ENCODE results near the gene HAAO. TPM values are rescaled to one million over a fixed set of nuclear protein-coding genes. Genes with fewer than 3 reads are reported as not detected.

Gene HAAO
- total and polyA plus RNA-seq, 2 experiments from 2014 or later, result 0.36 TPM; not detected in 1

- Histone ChIP-seq H3K36me3 (ENCODE audit: low read depth) (no peaks in the 10 kb centered on the region), H3K9ac (peak overlapping the region; percentile 69), H3K4me1 (ENCODE audit: insufficient read depth) (peaks cover 13% of the 10 kb centered on the region), H3K9me3 (ENCODE audit: low read depth) (no peaks in the 10 kb centered on the region), H3F3A (ENCODE audit: insufficient read depth) (peaks cover 17% of the 10 kb centered on the region), H3K27me3 (replicated peaks; ENCODE audit: insufficient read depth) (no peaks in the 10 kb centered on the region), H3K4me3 (peak overlapping the region; percentile 38), H2AFZ (peak overlapping the region; percentile 61), H3K4me2 (ENCODE audit: unreplicated experiment) (peak overlapping the region; percentile 75), H4K20me1 (ENCODE audit: insufficient read depth) (no peaks in the 10 kb centered on the region), H3K9me2 (ENCODE audit: insufficient read depth) (no peaks in the 10 kb centered on the region), H3K27ac (peak overlapping the region; percentile 73), H3K79me2 (ENCODE audit: insufficient read depth) (no peaks in the 10 kb centered on the region)
- in situ Hi-C loops (cut with MboI), result no loop called here
- DNase-seq, result peak; percentile 97
- TF ChIP-seq EZH2 (IDR thresholded peaks at IDR 0.05; ENCODE audit: insufficient read depth, poor library complexity, severe bottlenecking) (no peak), EZH2phosphoT487 (IDR thresholded peaks at IDR 0.05; ENCODE audit: insufficient read depth, low read depth) (no peak)
- WGBS, 2 experiments (ENCODE audit: low coverage in 1 of 2, low lambda C conversion rate in 2 of 2, missing lambda C conversion rate in 2 of 2), result 23 to 26% methylated on average over 7 of the region's 7 CpGs
These were observed 69.8 kb downstream of the HAAO start for GRCh38 chr2:42722320-42723190.

- peak overlapping the region; percentile 73 for H3K27ac ChIP-seq
- peak overlapping the region; percentile 38; the same call in 1 of the 2 replicates for H3K4me3 ChIP-seq
- TF ChIP-seq EZH2phosphoT487 (IDR thresholded peaks at IDR 0.05; ENCODE audit: insufficient read depth, low read depth), result no peak
- no peak for TF ChIP-seq EZH2 (IDR thresholded peaks at IDR 0.05; ENCODE audit: insufficient read depth, poor library complexity, severe bottlenecking)
- H3K79me2 ChIP-seq (ENCODE audit: insufficient read depth), result no peaks in the 10 kb centered on the region
- no peaks in the 10 kb centered on the region for H3K9me2 ChIP-seq (ENCODE audit: insufficient read depth)
- H4K20me1 ChIP-seq (ENCODE audit: insufficient read depth), result no peaks in the 10 kb centered on the region
- peak overlapping the region; percentile 75 for H3K4me2 ChIP-seq (ENCODE audit: unreplicated experiment)
- no peaks in the 10 kb centered on the region for H3K27me3 ChIP-seq (replicated peaks; ENCODE audit: insufficient read depth)
- H3K9ac ChIP-seq, result peak overlapping the region; percentile 69
- peaks cover 13% of the 10 kb centered on the region for H3K4me1 ChIP-seq (ENCODE audit: insufficient read depth)
- 48 to 53% methylated on average over 2 of the region's 2 CpGs for WGBS, 2 experiments (ENCODE audit: low coverage in 1 of 2, low lambda C conversion rate in 2 of 2, missing lambda C conversion rate in 2 of 2)
- no peaks in the 10 kb centered on the region for H3K9me3 ChIP-seq (ENCODE audit: low read depth)
- H3K36me3 ChIP-seq (ENCODE audit: low read depth), result no peaks in the 10 kb centered on the region
- H3F3A ChIP-seq (ENCODE audit: insufficient read depth), result peaks cover 17% of the 10 kb centered on the region
- H2AFZ ChIP-seq, result peak overlapping the region; percentile 61
- in situ Hi-C loops (cut with MboI), result no loop called here
- peak; percentile 53 for DNase-seq
These were observed 70.5 kb downstream of the HAAO start for GRCh38 chr2:42721898-42722297.

Other genes with a start within 250 kb of the HAAO start
- gene MTA3, start 224.0 kb downstream of the HAAO start, total RNA-seq (2014; rRNA removed; shearing (Covaris generic)), result 23.4 and 29.7 TPM in 2 replicates
- gene MTA3, start 224.0 kb downstream of the HAAO start, polyA plus RNA-seq (2016; fragmentation: Nextera tagmentation; extraction: Ambion mirVana), result 24.8 and 25.7 TPM in 2 replicates
- not detected in 2 replicates for gene OXER1, start 28.4 kb downstream of the HAAO start, total RNA-seq (2014; rRNA removed; shearing (Covaris generic))
- not detected in 2 replicates for gene OXER1, start 28.4 kb downstream of the HAAO start, polyA plus RNA-seq (2016; fragmentation: Nextera tagmentation; extraction: Ambion mirVana)